ENCODE measurements around the gene DCST2.
A peak's percentile ranks its signal among the peaks of the same experiment; 100 is the strongest.

Gene DCST2

GRCh38 chr1:155050560-155051341, 17.2 kb upstream of the DCST2 start, which contains the start of gene ADAM15:
Gene ADAM15, plus strand, starts transcription at chr1:155051316. Its CDS starts 71 bp downstream, at chr1:155051387.
- DNase-seq, result peak in 54 of 56 donors; percentile 21 to 87 (median 71)

- no peak for DNase-seq
Observed at GRCh38 chr1:155049651-155050559, 16.3 kb upstream of the DCST2 start.

- DNase-seq, result no peak
Observed at GRCh38 chr1:155048449-155049334, 15.1 kb upstream of the DCST2 start.

- DNase-seq, result peak in 50 of 56 donors; percentile 8 to 87 (median 50)
Observed at GRCh38 chr1:155044812-155045657, 11.5 kb upstream of the DCST2 start.

GRCh38 chr1:155044365-155044764, 10.8 kb upstream of the DCST2 start:
- DNase-seq, result no peak

- DNase-seq, result no peak
Observed at GRCh38 chr1:155043793-155044192, 10.2 kb upstream of the DCST2 start.

- DNase-seq, result no peak
Observed at GRCh38 chr1:155043301-155043702, 9.7 kb upstream of the DCST2 start.

- no peak for DNase-seq
Observed at GRCh38 chr1:155042789-155043188, 9.2 kb upstream of the DCST2 start.

GRCh38 chr1:155040358-155041093, 6.9 kb upstream of the DCST2 start:
- DNase-seq, result no peak

GRCh38 chr1:155039308-155039669, 5.7 kb upstream of the DCST2 start:
- no peak for DNase-seq

GRCh38 chr1:155038602-155039307, 5.2 kb upstream of the DCST2 start:
- no peak for DNase-seq

- DNase-seq, result no peak
Observed at GRCh38 chr1:155037851-155038441, 4.4 kb upstream of the DCST2 start.

- no peak for DNase-seq
Observed at GRCh38 chr1:155037043-155037442, 3.5 kb upstream of the DCST2 start.

GRCh38 chr1:155035936-155036335, 2.4 kb upstream of the DCST2 start:
- DNase-seq, result no peak

GRCh38 chr1:155034318-155035208, 982 bp upstream of the DCST2 start:
- DNase-seq, result no peak

- no peak for DNase-seq
Observed at GRCh38 chr1:155032886-155033285, 695 bp downstream of the DCST2 start.

- DNase-seq, result no peak
Observed at GRCh38 chr1:155030899-155031298, 2.7 kb downstream of the DCST2 start.

Data from nucleus accumbens (tissue), 56 donors.